ENCODE results near the gene MRPS26.
"Not testable (repeated sequence)": the region's sequence is repeated elsewhere in the genome, so short reads cannot be mapped to it uniquely, and the experiment has no call there.

DNA sequence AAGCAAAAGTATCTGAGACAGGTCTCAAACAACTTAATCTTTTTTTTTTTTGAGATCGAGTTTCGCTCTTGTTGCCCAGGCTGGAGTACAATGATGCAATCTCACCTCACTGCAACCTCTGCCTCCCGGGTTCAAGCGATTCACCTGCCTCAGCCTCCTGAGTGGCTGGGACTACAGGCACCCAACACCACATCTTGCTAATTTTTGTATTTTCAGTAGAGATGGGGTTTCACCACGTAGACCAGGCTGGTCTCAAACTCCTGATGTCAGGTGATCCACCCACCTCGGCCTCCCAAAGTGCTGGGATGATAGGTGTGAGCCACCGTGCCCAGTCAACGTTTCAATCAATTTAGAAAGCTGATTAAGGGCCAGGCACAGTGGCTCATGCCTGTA is 27.4 kb downstream of the MRPS26 start:
- TF ChIP-seq, protein P1, sequence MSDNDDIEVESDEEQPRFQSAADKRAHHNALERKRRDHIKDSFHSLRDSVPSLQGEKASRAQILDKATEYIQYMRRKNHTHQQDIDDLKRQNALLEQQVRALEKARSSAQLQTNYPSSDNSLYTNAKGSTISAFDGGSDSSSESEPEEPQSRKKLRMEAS (IDR thresholded peaks at IDR 0.05): not testable (repeated sequence)
- TF ChIP-seq, protein P2, sequence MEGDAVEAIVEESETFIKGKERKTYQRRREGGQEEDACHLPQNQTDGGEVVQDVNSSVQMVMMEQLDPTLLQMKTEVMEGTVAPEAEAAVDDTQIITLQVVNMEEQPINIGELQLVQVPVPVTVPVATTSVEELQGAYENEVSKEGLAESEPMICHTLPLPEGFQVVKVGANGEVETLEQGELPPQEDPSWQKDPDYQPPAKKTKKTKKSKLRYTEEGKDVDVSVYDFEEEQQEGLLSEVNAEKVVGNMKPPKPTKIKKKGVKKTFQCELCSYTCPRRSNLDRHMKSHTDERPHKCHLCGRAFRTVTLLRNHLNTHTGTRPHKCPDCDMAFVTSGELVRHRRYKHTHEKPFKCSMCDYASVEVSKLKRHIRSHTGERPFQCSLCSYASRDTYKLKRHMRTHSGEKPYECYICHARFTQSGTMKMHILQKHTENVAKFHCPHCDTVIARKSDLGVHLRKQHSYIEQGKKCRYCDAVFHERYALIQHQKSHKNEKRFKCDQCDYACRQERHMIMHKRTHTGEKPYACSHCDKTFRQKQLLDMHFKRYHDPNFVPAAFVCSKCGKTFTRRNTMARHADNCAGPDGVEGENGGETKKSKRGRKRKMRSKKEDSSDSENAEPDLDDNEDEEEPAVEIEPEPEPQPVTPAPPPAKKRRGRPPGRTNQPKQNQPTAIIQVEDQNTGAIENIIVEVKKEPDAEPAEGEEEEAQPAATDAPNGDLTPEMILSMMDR (IDR thresholded peaks at IDR 0.05 in 2 of 3, conservative IDR thresholded peaks at IDR 0.05 in 1 of 3; ENCODE audit: borderline replicate concordance in 1 of 3, insufficient read depth in 1 of 3, low read depth in 2 of 3, low read length in 2 of 3): not testable (repeated sequence)
- not testable (repeated sequence) for TF ChIP-seq POLR2A (IDR thresholded peaks at IDR 0.05; ENCODE audit: borderline replicate concordance, extremely low read depth, insufficient read depth, insufficient read length); EZH2phosphoT487 (IDR thresholded peaks at IDR 0.05; ENCODE audit: borderline replicate concordance); POLR2AphosphoS5 (IDR thresholded peaks at IDR 0.05; ENCODE audit: low read depth, low read length); JUND (IDR thresholded peaks at IDR 0.05); EZH2 (IDR thresholded peaks at IDR 0.05); ZNF274 (IDR thresholded peaks at IDR 0.05; ENCODE audit: low read depth, low read length); SP1 (IDR thresholded peaks at IDR 0.05; ENCODE audit: low read depth); SRF (IDR thresholded peaks at IDR 0.05; ENCODE audit: low read depth); FOSL1 (IDR thresholded peaks at IDR 0.05; ENCODE audit: low read depth); RAD21 (IDR thresholded peaks at IDR 0.05; ENCODE audit: low read depth)
- TF ChIP-seq, protein P3, sequence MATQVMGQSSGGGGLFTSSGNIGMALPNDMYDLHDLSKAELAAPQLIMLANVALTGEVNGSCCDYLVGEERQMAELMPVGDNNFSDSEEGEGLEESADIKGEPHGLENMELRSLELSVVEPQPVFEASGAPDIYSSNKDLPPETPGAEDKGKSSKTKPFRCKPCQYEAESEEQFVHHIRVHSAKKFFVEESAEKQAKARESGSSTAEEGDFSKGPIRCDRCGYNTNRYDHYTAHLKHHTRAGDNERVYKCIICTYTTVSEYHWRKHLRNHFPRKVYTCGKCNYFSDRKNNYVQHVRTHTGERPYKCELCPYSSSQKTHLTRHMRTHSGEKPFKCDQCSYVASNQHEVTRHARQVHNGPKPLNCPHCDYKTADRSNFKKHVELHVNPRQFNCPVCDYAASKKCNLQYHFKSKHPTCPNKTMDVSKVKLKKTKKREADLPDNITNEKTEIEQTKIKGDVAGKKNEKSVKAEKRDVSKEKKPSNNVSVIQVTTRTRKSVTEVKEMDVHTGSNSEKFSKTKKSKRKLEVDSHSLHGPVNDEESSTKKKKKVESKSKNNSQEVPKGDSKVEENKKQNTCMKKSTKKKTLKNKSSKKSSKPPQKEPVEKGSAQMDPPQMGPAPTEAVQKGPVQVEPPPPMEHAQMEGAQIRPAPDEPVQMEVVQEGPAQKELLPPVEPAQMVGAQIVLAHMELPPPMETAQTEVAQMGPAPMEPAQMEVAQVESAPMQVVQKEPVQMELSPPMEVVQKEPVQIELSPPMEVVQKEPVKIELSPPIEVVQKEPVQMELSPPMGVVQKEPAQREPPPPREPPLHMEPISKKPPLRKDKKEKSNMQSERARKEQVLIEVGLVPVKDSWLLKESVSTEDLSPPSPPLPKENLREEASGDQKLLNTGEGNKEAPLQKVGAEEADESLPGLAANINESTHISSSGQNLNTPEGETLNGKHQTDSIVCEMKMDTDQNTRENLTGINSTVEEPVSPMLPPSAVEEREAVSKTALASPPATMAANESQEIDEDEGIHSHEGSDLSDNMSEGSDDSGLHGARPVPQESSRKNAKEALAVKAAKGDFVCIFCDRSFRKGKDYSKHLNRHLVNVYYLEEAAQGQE (IDR thresholded peaks at IDR 0.05; ENCODE audit: low read depth): not testable (repeated sequence)
- TF ChIP-seq, protein P4, sequence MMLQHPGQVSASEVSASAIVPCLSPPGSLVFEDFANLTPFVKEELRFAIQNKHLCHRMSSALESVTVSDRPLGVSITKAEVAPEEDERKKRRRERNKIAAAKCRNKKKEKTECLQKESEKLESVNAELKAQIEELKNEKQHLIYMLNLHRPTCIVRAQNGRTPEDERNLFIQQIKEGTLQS (IDR thresholded peaks at IDR 0.05): not testable (repeated sequence)

Data from HCT116 (cell line).